Trophoblast cell (in vitro differentiated cells and primary cell): ENCODE results near the gene CEP104.

Experiments
- DNase-seq, 2 donors: peaks; one replicate each; pipeline ENCODE4 v3.0.0-alpha.2; 2016
- H2AFZ ChIP-seq: 2 replicates; pipeline ENCODE4 v1.6.1; 2013; ENCODE audit warnings: low read length, moderate library complexity, mild to moderate bottlenecking; ENCODE audit not compliant: insufficient read depth, poor library complexity
- H2AK5ac ChIP-seq: 2 replicates; pipeline ENCODE4 v1.6.1; 2013; ENCODE audit warnings: mild to moderate bottlenecking, low read length
- H2BK120ac ChIP-seq: 2 replicates; pipeline ENCODE4 v1.6.1; 2013; ENCODE audit warnings: low read length, mild to moderate bottlenecking, moderate library complexity; ENCODE audit not compliant: insufficient read depth, poor library complexity
- H2BK12ac ChIP-seq: 2 replicates; pipeline ENCODE4 v1.6.1; 2013; ENCODE audit warnings: mild to moderate bottlenecking, low read length, moderate library complexity
- H2BK5ac ChIP-seq: 2 replicates; pipeline ENCODE4 v1.6.1; 2013; ENCODE audit warnings: low read length, low read depth, moderate library complexity, mild to moderate bottlenecking; ENCODE audit not compliant: poor library complexity
- H3K14ac ChIP-seq: 2 replicates; pipeline ENCODE4 v1.6.1; 2013; ENCODE audit warnings: mild to moderate bottlenecking, low read length
- H3K18ac ChIP-seq: 2 replicates; pipeline ENCODE4 v1.6.1; 2013; ENCODE audit warnings: mild to moderate bottlenecking, low read length
- H3K23ac ChIP-seq: 2 replicates; pipeline ENCODE4 v1.6.1; 2013; ENCODE audit warnings: low read length
- H3K27ac ChIP-seq: 2 replicates; pipeline ENCODE4 v1.5.1; 2013; ENCODE audit warnings: low read depth, mild to moderate bottlenecking, inconsistent platforms, low read length, moderate library complexity
- H3K27me3 ChIP-seq: 2 replicates; pipeline ENCODE4 v1.6.1; 2013; ENCODE audit warnings: inconsistent platforms, mild to moderate bottlenecking, low read length, moderate library complexity; ENCODE audit not compliant: insufficient read depth
- H3K36me3 ChIP-seq, 2 experiments: 1 replicate in 1 of 2; 2 replicates in 1 of 2; pipeline ENCODE4 v1.6.1; 2013; ENCODE audit warnings: low read length in 2 of 2, mild to moderate bottlenecking in 2 of 2, moderate library complexity in 1 of 2; ENCODE audit not compliant: insufficient read depth in 2 of 2, control insufficient read depth in 1 of 2
- H3K4ac ChIP-seq: 2 replicates; pipeline ENCODE4 v1.6.1; 2013; ENCODE audit warnings: low read depth, mild to moderate bottlenecking, low read length, moderate library complexity
- H3K4me1 ChIP-seq, 2 experiments: 1 replicate in 1 of 2; 2 replicates in 1 of 2; pipeline ENCODE4 v1.6.1; 2013; ENCODE audit warnings: low read length in 2 of 2, mild to moderate bottlenecking in 2 of 2, moderate library complexity in 1 of 2; ENCODE audit not compliant: insufficient read depth in 2 of 2, control insufficient read depth in 1 of 2
- H3K4me2 ChIP-seq: 2 replicates; pipeline ENCODE4 v1.6.1; 2013; ENCODE audit warnings: inconsistent platforms, mild to moderate bottlenecking, low read length, moderate library complexity
- H3K4me3 ChIP-seq: 2 replicates; pipeline ENCODE4 v1.5.1; 2013; ENCODE audit warnings: mild to moderate bottlenecking, low read depth, low read length, inconsistent platforms
- H3K79me1 ChIP-seq: one replicate; pipeline ENCODE4 v1.6.1; 2013; ENCODE audit warnings: low read length
- H3K79me2 ChIP-seq: 2 replicates; pipeline ENCODE4 v1.6.1; 2013; ENCODE audit warnings: low read length, mild to moderate bottlenecking; ENCODE audit not compliant: control insufficient read depth, insufficient read depth, poor library complexity
- H3K9ac ChIP-seq: 2 replicates; pipeline ENCODE4 v1.6.1; 2013; ENCODE audit warnings: mild to moderate bottlenecking, low read length
- H3K9me3 ChIP-seq: 2 replicates; pipeline ENCODE4 v1.6.1; 2013; ENCODE audit warnings: low read depth, mild to moderate bottlenecking, control low read depth, inconsistent platforms, low read length; ENCODE audit not compliant: insufficient read depth
- H4K12ac ChIP-seq: 2 replicates; pipeline ENCODE4 v1.6.1; 2013; ENCODE audit warnings: low read depth, mild to moderate bottlenecking, low read length, moderate library complexity
- H4K8ac ChIP-seq: 2 replicates; pipeline ENCODE4 v1.6.1; 2013; ENCODE audit warnings: low read depth, mild to moderate bottlenecking, low read length, moderate library complexity
- H4K91ac ChIP-seq: one replicate; pipeline ENCODE4 v1.6.1; 2013; ENCODE audit warnings: low read depth, mild to moderate bottlenecking, low read length, moderate library complexity
- WGBS: extraction: QIAGEN DNeasy Blood & Tissue Kit; methylation state at CpG from one replicate; pipeline ENCODE4 v1.1.7; 2013; ENCODE audit warnings: missing lambda C conversion rate; ENCODE audit not compliant: insufficient read length, insufficient coverage; ENCODE audit errors: extremely low coverage; 5-methylcytosine and 5-hydroxymethylcytosine counted together

CEP104 gene

DNA sequence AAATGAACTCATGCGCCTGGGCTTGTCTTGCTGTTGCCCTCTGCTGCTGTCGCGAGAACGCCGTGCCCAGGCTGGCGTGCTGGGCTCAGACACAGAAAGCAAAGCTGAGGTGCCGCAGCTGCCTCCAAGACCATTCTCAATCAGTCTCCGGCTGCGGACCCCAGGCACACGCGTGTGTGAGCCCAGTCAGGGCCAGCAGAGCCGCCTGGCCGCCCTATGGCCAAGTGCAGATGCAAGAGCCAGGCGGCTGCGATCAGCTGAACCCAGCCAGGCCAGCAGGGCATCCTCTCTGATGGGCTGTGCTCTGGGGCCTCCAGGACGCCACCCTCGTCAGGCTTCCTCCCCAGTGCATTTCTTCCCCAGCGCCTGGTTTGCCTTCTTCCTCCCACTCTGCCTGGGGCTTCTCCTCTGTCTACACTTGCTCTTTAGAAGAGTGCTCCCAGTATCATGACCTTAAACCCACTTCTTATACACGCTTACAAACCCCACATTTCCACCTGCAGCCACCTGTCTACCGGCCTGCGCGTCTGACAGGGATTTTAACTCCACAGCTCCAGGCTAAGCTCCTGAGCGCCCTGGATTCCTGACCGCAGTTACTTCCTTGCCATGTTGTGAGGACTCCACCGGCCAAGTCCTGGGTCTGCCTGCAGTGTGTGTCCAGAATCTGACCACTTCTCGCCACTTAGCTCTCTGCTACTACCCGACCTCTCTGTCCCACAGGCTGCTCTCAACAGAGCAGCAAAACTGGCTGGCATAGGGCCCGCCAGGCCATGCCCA lies 39.0 kb downstream of the CEP104 start:
- H3K23ac ChIP-seq, result no peak overlapping the region
- H2BK120ac ChIP-seq, result no peak overlapping the region
- no CpG with 5 or more reads among the region's 28 CpGs for WGBS
- no peak overlapping the region for H3K4ac ChIP-seq
- no peak overlapping the region for H4K91ac ChIP-seq
- H3K27ac ChIP-seq, result no peak overlapping the region
- H2AK5ac ChIP-seq, result no peak overlapping the region
- no peaks in the 10 kb centered on the region for H3K79me2 ChIP-seq
- no peak overlapping the region for H3K4me2 ChIP-seq
- H3K9ac ChIP-seq, result peak overlapping the region; percentile 14
- H4K8ac ChIP-seq, result no peak overlapping the region
- no peaks in the 10 kb centered on the region for H3K27me3 ChIP-seq
- no peak overlapping the region for H2BK12ac ChIP-seq
- no peak overlapping the region for H3K14ac ChIP-seq
- no peak for DNase-seq
- no peak overlapping the region for H2AFZ ChIP-seq
- H2BK5ac ChIP-seq, result no peak overlapping the region
- no peak overlapping the region for H4K12ac ChIP-seq
- H3K4me3 ChIP-seq, result no peak overlapping the region
- H3K79me1 ChIP-seq, result no peaks in the 10 kb centered on the region
- no peaks in the 10 kb centered on the region for H3K9me3 ChIP-seq
- peaks cover 43 to 54% of the 10 kb centered on the region in 2 experiments for H3K36me3 ChIP-seq
- no peaks in the 10 kb centered on the region for H3K4me1 ChIP-seq
- H3K18ac ChIP-seq, result no peak overlapping the region

DNA sequence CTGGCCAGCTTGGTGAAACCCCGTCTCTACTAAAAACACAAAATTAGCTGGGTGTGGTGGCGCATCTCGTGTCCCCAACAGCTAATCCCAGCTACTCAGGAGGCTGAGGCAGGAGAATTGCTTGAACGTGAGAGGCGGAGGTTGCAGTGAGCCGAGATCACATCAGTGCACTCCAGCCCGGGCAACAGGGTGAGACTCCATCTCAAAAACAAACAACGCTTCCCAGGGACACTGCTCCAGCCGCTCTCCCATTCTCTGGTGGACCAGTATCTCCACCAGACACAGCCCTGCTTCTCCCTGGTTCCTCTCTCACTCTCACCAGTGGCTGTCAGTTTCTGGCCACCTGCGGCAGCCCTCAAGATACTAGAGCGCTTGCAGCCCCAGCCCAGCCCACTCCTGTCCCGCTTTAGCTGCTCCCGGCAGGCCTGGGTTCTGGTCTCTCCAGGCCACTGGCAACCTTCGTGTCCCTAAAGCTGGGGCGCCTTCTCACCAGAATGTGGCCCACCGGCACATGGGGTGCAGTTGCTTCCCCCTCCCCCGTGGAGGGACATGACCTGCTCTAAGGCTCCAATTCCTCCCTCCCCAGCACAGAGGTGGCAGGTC lies 39.8 kb downstream of the CEP104 start:
- Histone ChIP-seq H3K14ac (no peak overlapping the region), H3K4me3 (no peak overlapping the region), H3K4ac (no peak overlapping the region), H3K9ac (no peak overlapping the region), H2AFZ (no peak overlapping the region), H4K12ac (no peak overlapping the region), H3K4me1 (no peaks in the 10 kb centered on the region), H3K27me3 (no peaks in the 10 kb centered on the region), H3K23ac (no peak overlapping the region), H2BK12ac (no peak overlapping the region), H3K79me1 (no peaks in the 10 kb centered on the region), H3K27ac (no peak overlapping the region), H2BK5ac (no peak overlapping the region), H2BK120ac (no peak overlapping the region), H3K79me2 (no peaks in the 10 kb centered on the region), H3K36me3 (peaks cover 37 to 46% of the 10 kb centered on the region in 2 experiments), H3K9me3 (no peaks in the 10 kb centered on the region), H2AK5ac (no peak overlapping the region), H4K91ac (no peak overlapping the region), H4K8ac (no peak overlapping the region), H3K18ac (no peak overlapping the region), H3K4me2 (no peak overlapping the region)
- no peak for DNase-seq
- no CpG with 5 or more reads among the region's 17 CpGs for WGBS

DNA sequence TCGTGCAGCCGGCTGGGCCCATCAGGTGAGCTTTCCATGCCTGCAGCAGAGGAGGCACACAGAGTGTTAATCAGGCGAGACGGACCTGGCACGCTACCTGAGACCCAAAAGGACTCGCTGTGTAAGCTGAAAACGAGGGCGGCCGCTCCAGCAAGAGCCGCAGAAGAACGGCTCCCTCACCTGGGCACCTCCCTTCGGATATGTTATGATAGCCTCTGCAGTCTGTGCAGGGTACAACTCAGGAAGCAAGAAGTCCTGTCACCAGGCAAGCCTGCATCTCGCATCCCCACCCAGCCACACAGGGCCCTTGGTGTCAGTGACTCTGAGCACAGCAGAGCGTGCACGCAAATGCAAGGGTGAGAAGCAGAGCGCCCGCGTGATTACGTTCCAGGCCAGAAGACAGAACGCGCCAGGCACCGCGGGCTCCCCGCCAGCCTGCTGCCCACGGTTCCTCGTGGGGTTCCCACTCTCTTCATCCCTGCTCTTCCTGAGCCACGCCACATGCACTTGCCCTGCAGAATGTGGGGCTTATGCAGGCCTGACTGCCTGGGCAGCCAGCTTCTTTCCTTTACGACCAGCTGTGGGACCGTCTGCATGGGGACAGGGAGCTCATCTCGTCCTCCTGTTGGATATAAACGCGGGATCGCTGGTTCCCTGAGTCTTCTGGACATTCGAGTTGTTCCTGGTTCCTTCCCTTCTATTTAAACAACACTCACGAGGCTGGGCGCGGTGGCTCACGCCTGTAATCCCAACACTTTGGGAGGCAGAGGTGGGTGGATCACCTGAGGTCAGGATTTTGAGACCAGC lies 40.5 kb downstream of the CEP104 start:
- H3K23ac ChIP-seq, result no peak overlapping the region
- H3K14ac ChIP-seq, result no peak overlapping the region
- H2BK5ac ChIP-seq, result no peak overlapping the region
- no peak overlapping the region for H3K9ac ChIP-seq
- H3K27ac ChIP-seq, result no peak overlapping the region
- H2AK5ac ChIP-seq, result no peak overlapping the region
- H3K79me2 ChIP-seq, result no peaks in the 10 kb centered on the region
- no peak overlapping the region for H4K12ac ChIP-seq
- H3K9me3 ChIP-seq, result no peaks in the 10 kb centered on the region
- no peak overlapping the region for H3K4me2 ChIP-seq
- H3K27me3 ChIP-seq, result no peaks in the 10 kb centered on the region
- no peak overlapping the region for H2BK120ac ChIP-seq
- H3K79me1 ChIP-seq, result no peaks in the 10 kb centered on the region
- no peak overlapping the region for H3K18ac ChIP-seq
- H2BK12ac ChIP-seq, result no peak overlapping the region
- WGBS, result no CpG with 5 or more reads among the region's 38 CpGs
- H4K91ac ChIP-seq, result no peak overlapping the region
- H3K4me3 ChIP-seq, result no peak overlapping the region
- H2AFZ ChIP-seq, result no peak overlapping the region
- H3K36me3 ChIP-seq, result peaks cover 32 to 40% of the 10 kb centered on the region in 2 experiments
- H4K8ac ChIP-seq, result no peak overlapping the region
- no peaks in the 10 kb centered on the region for H3K4me1 ChIP-seq
- H3K4ac ChIP-seq, result no peak overlapping the region
- DNase-seq, result no peak

DNA sequence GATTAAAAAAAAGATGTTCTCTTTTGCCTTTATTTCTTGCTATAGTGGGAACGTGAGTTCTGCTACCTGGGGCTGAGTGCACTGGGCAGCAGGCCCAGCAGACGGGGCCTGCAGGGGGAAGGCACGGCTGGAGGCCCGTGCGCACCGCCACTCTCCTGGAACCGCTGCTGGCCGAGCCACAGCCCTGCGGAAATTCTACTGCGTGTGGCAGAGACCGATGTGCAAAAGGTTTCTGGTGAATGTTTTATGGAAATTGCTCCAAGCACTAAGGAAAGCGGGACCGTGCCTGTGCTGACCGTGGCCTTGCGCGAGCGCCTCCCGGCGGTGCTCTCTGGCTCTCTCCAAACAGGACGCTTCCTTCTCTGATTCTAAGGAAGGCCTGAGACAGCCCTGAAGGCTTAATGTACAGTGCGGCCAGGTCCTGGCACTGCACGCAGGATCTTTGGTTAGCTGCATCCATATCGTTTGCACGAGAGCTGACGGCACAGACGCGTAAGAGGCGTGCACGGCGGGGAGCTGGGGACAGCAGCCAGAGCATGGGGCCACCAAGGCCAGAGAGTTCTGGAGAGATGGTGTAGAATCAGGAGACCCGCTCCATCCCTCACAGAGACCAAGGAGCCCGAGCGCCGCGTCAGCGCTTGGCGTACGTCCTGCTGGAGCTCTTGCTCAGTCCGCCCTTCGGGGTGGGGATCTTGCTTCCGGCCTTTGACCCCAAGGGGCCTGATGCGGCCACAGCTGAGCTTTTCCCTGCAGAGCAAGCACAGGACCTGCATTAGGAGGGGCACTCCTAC lies 42.0 kb downstream of the CEP104 start:
- H2BK120ac ChIP-seq, result no peak overlapping the region
- H4K12ac ChIP-seq, result no peak overlapping the region
- H3K79me1 ChIP-seq, result no peaks in the 10 kb centered on the region
- H3K27ac ChIP-seq, result no peak overlapping the region
- H3K27me3 ChIP-seq, result no peaks in the 10 kb centered on the region
- no peak overlapping the region for H2BK12ac ChIP-seq
- H3K18ac ChIP-seq, result no peak overlapping the region
- H3K4ac ChIP-seq, result no peak overlapping the region
- WGBS, result no CpG with 5 or more reads among the region's 42 CpGs
- no peak overlapping the region for H2AFZ ChIP-seq
- H3K9ac ChIP-seq, result no peak overlapping the region
- no peak overlapping the region for H2AK5ac ChIP-seq
- H3K4me2 ChIP-seq, result no peak overlapping the region
- H4K8ac ChIP-seq, result no peak overlapping the region
- H2BK5ac ChIP-seq, result no peak overlapping the region
- H3K9me3 ChIP-seq, result no peaks in the 10 kb centered on the region
- H4K91ac ChIP-seq, result no peak overlapping the region
- no peak overlapping the region for H3K23ac ChIP-seq
- H3K79me2 ChIP-seq, result no peaks in the 10 kb centered on the region
- no peak overlapping the region for H3K14ac ChIP-seq
- peaks cover 24 to 29% of the 10 kb centered on the region in 2 experiments for H3K36me3 ChIP-seq
- no peak overlapping the region for H3K4me3 ChIP-seq
- H3K4me1 ChIP-seq, result no peaks in the 10 kb centered on the region
- DNase-seq, result no peak
